22Rv1 (cell line): ENCODE results near the gene DACH1.

Experiments
- H3K27ac ChIP-seq: fragments of 450-650 bp; 2 replicates; pipeline ENCODE4 v1.5.1; 2017
- CTCF ChIP-seq: fragments of 450-650 bp; IDR thresholded peaks from 2 replicates; pipeline ENCODE4 v1.5.1; 2017; ENCODE audit warnings: mild to moderate bottlenecking
- ZFX ChIP-seq: fragments of 450-650 bp; IDR thresholded peaks from 2 replicates; pipeline ENCODE4 v1.6.1; 2017; ENCODE audit warnings: antibody characterized with exemption, borderline replicate concordance

DACH1 gene

GRCh38 chr13:71828117-71828516, 38.9 kb downstream of the DACH1 start:
- no peak overlapping the region for H3K27ac ChIP-seq
- TF ChIP-seq CTCF = no peak
- TF ChIP-seq ZFX = no peak

- H3K27ac ChIP-seq = no peak overlapping the region
- TF ChIP-seq CTCF = no peak
- TF ChIP-seq ZFX = no peak
Measured at GRCh38 chr13:71827241-71827640, 39.8 kb downstream of the DACH1 start.

- no peak for TF ChIP-seq ZFX
- TF ChIP-seq CTCF = no peak
- no peak overlapping the region for H3K27ac ChIP-seq
Measured at GRCh38 chr13:71820699-71821098, 46.3 kb downstream of the DACH1 start.

GRCh38 chr13:71817335-71817734, 49.7 kb downstream of the DACH1 start:
- H3K27ac ChIP-seq = no peak overlapping the region
- TF ChIP-seq CTCF (no peak), ZFX (no peak)

- H3K27ac ChIP-seq = no peak overlapping the region
- TF ChIP-seq CTCF (no peak), ZFX (no peak)
Measured at GRCh38 chr13:71814806-71815360, 52.1 kb downstream of the DACH1 start.

- TF ChIP-seq ZFX (no peak), CTCF (no peak)
- no peak overlapping the region for H3K27ac ChIP-seq
Measured at GRCh38 chr13:71813187-71813586, 53.8 kb downstream of the DACH1 start.

- TF ChIP-seq CTCF (no peak), ZFX (no peak)
- H3K27ac ChIP-seq = no peak overlapping the region
Measured at GRCh38 chr13:71811344-71811743, 55.7 kb downstream of the DACH1 start.
